ENCODE data around the gene PAAF1. TPM values are rescaled to one million over a fixed set of nuclear protein-coding genes. Genes with fewer than 3 reads are reported as not detected.

Gene PAAF1
- polyA plus RNA-seq, 1 experiment, result 12.2 TPM

GRCh38 chr11:73980001-73980961 is 103.5 kb downstream of the PAAF1 start:
- no peak overlapping the region for H3K4me3 ChIP-seq (ENCODE audit: low read depth, low read length)
- no peak for DNase-seq (ENCODE audit: low read depth)
- ChIA-PET CTCF (interaction anchor here (1.1 to 3.3 kb wide), 3 partner anchors 17 to 469 kb away, joined by 3 to 22 read pairs (median 6); no protein-coding TSS in a partner anchor), POLR2A (interaction anchor here (0.6 kb wide), 1 partner anchor 193 kb away, joined by 9 read pairs; no protein-coding TSS in a partner anchor)
- no peaks in the 10 kb centered on the region; the same call in 1 of the 2 replicates for H3K36me3 ChIP-seq (ENCODE audit: control insufficient read depth, insufficient read depth, low read length)
- no peak for TF ChIP-seq CTCF (IDR thresholded peaks at IDR 0.05; ENCODE audit: insufficient read depth, low read depth, low read length)
- no peaks in the 10 kb centered on the region for H3K27me3 ChIP-seq (ENCODE audit: control insufficient read depth, insufficient read depth, low read length)

Other genes starting within 250 kb of the PAAF1 start
- 0.29 and 0.40 TPM in 2 replicates for gene PLEKHB1, start 230.4 kb upstream of the PAAF1 start, polyA plus RNA-seq (2011; rRNA removed)
- 73.5 and 105 TPM in 2 replicates for gene RAB6A, start 115.9 kb upstream of the PAAF1 start, polyA plus RNA-seq (2011; rRNA removed)
- gene MRPL48, start 89.1 kb upstream of the PAAF1 start, polyA plus RNA-seq (2011; rRNA removed), result 52.3 and 61.1 TPM in 2 replicates
- 61.6 and 62.5 TPM in 2 replicates for gene COA4, start 153 bp upstream of the PAAF1 start, polyA plus RNA-seq (2011; rRNA removed)
- gene DNAJB13, start 74.0 kb downstream of the PAAF1 start, polyA plus RNA-seq (2011; rRNA removed), result 0.40 and 0.47 TPM in 2 replicates
- gene UCP2, start 105.8 kb downstream of the PAAF1 start, polyA plus RNA-seq (2011; rRNA removed), result 15.7 and 26.6 TPM in 2 replicates
- gene UCP3, start 132.1 kb downstream of the PAAF1 start, polyA plus RNA-seq (2011; rRNA removed), result 0.54 and 0.77 TPM in 2 replicates

Data from BJ (cell line).